GM21390 (cell line): ENCODE results near the gene PRKN.

Experiments used
- ATAC-seq: cut with Tn5 transposase; IDR thresholded peaks from one replicate; pipeline ENCODE4 v1.9.1; 2021; ENCODE audit not compliant: unreplicated experiment

Gene PRKN

DNA sequence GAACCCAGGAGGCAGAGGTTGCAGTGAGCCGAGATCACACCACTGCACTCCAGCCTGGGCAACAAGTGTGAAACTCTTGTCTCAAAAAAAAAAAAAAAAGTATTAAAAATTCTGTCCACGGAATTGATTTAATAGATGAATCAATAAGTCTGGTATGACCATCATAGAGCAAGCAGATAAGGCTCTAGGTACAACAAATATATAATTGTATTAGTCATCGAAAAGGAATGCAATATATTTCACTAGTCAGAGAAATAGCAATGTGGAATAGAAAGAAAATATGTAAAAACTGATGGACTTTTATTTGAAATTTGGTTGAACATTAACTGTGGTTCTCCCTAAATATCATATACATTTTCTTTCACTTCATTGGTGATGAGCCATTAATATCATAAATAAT is 976.9 kb downstream of the PRKN start:
- no peak for ATAC-seq

DNA sequence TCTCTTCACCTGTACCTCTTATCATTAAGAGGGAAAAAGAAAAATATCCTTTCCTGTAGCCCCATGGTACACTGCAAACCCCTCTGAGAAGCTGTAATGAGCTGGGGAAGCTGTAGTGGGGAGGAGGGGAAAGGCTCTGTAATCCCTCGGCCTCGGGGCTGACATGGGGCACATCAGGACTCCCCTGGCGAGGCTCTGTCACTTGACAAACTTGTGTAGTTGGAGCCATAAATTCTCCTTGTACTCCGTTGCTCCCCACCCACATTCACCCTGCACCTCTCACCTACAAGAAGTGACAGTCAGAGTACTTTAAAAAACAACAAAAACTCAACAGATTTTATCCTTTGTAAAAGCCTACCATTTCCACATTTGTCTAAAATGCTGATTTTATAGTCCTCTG is 978.0 kb downstream of the PRKN start:
- no peak for ATAC-seq

DNA sequence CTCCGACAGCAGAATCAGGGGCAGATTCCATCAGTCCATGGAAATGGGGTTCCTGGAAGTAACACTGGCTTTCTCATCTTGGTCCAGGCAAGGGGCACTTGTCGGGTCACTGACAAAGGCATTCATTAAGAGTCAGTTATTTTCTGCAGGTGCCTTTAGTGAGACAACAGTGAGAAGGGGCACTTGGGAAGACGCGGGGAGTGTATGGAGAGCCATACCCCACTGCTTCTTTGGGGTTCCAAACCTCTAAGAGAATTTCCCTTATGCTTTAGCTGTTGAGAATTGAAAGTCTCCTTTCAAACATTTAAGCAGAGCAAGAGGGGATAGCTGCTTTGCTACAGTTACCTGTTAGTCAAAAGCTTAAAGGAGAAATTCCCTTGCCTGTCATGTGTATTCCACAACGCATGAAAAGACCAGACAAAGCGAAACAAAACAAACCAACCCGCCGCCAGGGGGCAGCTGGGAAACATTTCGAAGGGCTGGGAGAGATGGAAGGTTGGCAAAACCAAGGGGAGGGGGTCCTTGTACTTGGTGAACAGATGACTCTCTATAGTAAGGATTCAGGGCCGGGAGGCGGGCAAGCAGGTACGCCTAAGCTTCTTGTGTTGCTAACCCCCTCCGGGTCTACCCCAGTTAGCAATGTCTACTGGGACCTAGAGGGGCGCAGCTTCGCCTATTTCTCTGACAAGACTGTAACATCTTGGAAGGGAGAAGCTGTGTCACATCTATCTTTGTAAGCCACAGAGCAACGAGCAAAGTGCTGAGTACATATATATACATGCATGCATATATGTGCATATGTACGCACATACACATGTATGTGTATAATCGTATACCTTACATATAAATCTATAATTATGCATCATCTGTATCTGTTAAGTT is 978.8 kb downstream of the PRKN start:
- ATAC-seq = no peak

DNA sequence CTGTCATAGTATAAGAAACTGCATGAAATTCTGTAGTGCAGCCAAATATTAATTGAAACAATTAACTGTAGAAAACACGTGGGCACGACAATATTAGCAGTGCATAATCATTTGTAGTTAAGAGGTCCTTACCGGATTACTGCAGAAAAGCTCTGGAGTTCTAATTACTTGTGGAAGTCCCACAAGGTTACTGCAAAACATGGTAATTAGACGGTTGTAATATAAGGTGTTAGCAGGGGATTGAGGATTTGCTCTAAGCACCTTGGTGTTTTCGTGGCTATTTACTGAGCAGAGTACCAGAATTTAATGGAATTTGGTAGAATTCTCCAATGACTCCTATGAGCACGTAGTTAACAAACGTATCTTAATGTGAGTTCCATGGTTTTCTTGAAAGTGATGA is 980.1 kb downstream of the PRKN start:
- ATAC-seq = no peak

DNA sequence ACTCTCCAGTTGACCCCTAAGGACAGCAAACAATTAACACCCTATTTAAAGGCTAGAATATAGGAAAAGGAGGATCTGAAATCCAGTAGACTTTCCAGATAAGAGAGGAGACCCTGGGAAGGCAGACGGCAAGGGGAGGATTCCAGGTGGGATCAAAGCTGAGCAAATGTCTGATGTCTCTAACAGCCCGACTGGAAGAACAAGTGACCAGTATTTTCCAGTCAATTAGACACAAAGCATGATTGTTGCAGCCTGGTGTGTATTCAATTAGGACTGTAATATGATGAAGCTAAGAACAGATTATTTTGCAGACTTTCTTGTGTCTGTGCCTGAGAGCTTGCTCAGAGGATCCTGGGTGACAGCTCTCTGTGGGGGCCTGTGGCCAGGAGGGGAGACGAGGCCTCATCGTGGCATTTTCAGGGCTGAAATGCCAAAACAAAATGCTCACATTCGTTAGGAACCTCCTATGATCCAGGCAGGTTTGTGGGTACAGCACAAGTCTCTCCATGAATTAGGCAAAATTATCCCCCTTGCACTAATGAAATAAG is 981.9 kb downstream of the PRKN start:
- ATAC-seq = no peak

DNA sequence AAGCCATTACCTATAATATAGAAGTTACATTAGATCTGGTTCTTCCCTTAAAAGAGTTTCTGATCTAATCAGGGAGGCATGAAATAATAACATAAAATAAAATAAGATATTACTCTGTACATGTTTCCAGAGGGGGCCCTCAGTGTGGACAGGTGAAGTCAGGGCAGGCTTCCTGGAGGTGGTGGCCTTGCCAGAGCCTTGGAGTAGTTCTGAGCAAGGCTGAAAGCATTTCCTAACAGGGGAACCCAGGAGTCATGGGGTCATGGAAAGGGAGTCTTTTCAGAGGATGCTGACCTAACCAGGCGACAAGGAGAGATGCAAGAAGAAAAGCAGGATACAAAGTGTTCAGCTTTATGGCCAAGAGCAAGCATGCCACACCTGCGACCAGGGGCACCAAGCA is 982.4 kb downstream of the PRKN start:
- ATAC-seq = no peak

DNA sequence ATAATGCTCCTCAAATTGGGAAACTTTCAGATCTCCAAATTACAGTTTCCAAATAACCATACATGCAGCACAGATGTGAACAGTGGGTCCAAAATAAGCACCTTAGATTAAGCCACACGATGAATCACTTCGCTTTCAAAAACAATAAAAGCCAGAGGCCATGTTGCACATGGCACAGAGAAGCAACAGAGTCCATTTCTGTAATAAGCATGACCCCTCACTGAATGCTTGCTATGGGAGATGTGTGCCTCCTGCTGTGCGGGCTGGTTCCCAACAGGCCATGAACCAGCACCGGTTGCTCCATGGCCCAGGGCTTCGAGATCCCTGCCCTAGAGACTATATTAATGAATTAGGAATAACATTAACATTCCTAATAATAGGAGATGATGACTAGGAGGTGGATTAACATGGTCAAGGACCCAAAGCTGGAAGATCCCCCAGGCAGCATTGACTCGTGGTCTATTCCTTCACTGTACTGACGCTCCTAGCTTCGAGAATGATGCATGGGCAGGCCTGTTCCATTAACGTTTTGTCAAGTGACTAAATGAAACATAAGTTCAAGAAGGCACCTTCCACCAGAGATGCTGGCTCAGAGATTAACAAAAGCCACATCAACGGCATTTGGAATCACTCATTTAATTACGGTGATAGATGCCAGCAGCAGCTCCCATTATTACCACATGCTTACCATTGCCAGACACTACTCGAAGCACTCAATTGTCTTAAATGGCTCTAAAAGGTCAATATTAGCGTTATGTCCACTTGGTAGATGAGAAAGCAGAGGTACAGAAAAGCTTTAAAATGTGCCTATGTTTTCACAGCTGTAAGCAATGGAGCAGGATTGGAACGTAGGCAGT is 983.1 kb downstream of the PRKN start:
- no peak for ATAC-seq

DNA sequence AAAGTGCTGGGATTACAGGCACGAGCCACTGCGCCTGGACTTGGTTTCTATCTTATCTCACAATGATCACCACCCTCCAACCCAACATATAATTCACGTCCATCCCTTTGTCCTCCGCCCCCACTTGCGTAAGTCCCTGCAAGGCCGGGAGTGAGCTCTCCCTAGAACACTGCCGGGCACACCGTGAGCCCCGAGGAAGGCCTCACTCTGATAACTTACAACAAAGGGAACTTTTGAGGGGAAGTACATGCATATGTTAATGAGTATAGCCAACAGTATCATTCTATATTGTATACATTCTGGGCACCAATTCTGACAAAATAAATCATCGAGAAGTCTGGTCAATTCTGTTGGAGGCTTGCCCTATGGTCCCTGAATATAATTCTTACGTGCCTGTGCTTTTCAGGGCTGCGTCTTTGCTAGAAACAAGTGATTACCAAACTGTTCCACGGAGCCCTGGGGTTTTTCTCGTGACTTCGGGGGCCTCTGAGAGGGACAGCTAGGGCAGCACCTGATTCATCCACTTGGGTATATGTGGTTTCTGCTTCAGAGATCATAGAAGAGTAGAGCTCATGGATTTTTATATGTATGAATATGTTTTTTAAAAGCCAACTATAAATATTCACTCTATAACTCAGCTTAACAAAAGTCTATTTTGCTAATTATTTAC is 983.9 kb downstream of the PRKN start:
- no peak for ATAC-seq

DNA sequence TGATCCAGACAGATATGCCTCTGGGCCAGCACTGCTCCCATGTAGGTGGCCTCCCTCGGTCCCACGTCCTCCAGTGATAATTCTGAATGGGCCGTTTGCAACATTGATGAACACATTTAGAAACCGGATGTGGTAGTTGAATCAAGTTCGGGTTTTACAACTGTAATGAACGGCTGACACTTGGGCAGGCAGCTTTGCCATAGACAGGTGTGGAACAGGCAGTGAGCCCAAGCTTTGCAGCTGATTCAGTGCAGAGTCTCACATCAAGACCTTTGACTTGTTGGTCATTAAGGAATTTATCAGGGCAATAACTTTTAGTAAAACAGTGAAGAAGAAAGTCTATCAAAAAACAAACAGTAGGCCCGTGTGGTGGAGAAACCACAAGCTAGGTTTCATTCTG is 987.1 kb downstream of the PRKN start:
- no peak for ATAC-seq

DNA sequence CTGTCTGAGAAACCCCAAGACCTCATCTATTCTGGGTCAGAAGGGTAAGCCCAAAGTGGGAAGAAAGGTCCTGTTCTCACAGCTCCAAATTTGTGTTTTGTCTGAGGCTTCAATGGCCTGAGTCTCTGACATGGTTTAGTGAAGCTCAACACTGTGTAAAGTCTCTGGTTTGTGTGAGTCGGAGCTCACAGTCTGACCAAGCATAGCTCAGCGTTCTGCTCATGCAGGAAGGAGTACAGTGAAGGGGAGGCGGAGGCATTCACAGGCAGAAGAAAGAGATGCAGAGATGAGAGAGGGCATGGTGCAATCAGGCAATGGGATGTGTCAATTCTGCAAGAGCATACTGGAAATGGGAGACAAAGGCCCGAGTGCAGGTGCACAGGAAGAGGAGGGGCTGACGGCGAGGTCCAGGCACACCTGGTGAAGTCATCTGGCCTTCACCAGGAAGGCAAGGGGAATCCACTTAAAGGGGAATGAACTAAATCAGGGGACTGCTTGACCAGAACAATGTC is 990.7 kb downstream of the PRKN start:
- ATAC-seq = no peak

DNA sequence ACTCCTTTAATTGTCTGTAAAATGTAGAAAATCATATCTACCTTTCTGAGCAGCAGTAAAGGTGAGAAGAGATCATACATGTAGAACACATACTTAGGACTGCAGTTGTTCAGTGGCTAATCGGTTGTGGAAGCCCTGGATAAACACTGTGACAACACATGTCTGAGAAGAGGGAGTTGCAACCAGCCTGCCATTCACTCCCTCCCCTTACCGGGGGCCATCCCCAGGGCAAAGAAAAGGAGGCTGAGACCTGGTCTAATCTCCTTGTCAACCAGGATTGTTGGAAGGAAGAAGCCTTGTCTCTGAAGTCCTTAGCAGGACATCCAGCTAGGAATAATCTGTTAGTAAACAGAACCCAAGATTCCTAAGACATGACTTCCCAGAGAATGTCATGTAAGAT is 991.2 kb downstream of the PRKN start:
- no peak for ATAC-seq

DNA sequence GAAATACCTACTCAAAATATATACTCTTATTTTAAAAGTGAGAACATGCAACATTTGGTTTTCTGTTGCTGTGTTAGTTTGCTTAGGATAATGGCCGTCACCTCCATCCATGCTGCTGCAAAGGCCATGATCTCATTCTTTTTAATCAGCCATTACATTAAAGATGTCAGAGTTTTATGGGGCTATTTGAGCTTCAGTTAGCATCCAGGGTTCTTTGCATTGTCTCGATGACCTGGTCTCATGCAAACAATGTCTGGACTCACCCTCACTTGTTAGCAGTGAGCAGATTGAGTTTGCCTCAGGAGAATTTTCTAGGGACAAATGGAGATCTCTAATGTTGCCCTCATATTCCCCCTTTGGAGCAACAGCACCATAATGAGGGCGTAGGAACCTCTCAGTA is 995.0 kb downstream of the PRKN start:
- ATAC-seq = no peak

DNA sequence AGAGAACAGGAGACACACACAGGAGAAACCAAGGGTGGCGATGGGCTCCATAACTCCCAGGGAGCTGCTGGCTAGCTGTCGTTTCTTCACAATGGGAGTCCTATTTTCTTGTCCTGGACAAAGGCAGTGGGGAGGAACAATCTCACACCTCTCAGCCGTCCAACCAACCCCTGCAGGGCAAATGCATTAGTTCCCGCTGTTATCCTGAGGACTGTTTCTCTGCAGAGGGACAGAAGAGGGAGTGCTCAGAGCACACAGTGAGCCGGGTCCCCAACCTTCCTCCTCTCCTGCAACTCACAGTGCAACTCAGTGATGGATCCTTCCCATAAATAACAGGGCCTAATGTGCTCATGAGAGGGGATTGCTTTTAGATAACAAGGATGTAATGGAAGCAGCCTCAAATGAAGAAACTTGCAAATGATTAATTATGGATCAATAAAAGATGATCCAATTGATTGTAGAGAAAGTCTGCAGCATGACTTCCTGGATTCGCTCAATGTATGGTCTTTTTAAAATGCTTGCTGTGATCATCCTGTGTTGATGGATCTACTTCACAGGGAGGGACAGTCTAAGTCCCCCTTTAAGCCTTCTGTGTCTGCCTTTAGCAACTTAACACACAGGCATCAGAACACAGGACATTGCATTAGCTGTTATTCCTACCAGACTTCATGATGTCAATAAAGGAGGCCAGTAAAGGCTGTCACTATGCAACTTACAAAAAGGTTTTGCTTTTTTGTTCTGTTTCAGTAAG is 1000.3 kb downstream of the PRKN start:
- ATAC-seq = no peak

DNA sequence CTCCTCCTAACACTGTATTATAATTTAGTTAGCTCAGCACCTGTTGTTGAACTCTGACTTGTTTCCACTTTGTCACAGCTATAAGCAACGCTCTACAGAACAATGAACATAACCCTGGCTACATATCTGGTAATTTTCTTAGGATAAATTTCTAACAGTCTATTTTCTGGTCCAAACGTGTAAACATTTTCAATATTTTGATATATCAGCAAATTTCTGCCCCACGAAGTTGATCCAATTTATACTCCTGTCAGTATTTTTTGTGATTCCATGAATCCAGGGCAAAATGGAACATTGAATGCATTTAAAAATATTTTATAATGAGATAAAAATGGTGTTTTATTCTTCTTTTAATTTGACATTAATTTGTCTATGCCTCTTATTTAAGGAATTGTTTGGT is 1005.2 kb downstream of the PRKN start:
- no peak for ATAC-seq

DNA sequence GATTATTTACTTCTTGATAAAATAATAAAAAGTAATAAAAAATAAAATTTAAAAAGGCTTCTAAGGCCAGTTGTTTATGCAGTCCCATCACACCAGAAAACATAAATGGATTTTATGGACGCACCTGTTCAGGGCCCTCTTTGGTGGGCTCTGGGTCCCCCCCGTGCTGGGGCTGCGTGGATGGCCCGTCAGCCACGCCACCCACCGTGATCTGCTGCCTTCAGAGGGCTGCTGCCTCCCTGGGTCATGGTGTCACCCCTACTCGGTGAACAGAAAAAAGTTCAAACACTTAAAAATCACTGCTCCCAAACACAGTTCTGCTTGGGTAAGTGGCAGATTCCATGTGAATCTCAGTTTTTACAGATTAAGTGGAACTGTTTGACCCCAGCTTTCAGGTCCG is 1006.1 kb downstream of the PRKN start:
- ATAC-seq = no peak

DNA sequence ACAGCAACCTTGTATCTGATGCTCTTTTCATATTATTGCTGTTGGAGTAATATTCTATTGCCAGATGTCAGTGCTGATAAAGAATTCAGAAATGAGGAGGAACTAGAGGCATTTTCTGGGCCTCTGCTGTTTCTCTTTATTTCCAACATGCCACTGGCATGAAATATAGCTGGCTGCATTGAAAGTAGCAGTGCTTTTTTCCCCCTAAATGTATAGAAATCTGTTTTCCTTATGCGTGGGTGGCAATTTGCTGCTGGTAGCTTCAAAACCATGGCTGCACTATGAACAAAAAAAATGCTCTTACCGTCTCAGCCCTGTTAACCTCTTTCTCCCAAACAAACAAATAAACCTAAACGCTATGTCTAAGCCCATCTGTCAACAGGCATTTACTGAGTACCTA is 1011.4 kb downstream of the PRKN start:
- no peak for ATAC-seq

DNA sequence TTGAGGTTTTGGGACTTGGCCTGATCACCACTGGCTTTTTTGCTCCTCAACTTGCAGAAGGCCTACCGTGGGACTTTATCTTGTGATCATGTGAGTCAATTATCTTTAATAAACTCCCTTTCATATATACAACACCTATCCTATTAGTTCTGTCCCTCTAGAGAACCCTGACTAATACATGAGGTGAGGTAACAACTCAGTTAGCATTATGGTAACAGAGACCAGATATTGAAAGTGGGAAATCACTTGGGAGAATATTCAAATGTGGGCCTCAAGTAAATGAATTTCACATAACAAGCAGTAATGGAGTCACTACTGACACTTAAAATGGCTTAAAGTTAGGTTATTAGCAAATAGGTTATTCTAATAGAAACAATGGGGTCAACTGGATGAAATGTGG is 1015.6 kb downstream of the PRKN start:
- ATAC-seq = no peak

DNA sequence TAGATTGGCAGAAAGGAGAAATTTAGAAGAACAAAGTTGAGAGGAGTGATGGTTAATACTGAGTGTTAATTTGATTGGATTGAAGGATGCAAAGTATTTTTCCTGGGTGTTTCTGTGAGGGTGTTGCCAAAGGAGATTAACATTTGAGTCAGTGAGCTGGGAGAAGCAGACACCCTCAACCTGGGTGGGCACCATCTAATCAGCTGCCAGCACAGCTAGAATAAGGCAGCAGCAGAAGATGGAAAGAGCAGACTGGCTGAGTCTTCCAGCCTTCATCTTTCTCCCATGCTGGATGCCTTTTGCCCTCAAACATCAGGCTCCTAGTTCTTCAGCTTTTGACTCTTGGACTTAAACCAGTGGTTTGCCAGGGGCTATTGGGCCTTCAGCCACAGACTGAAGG is 1016.1 kb downstream of the PRKN start:
- ATAC-seq = no peak

DNA sequence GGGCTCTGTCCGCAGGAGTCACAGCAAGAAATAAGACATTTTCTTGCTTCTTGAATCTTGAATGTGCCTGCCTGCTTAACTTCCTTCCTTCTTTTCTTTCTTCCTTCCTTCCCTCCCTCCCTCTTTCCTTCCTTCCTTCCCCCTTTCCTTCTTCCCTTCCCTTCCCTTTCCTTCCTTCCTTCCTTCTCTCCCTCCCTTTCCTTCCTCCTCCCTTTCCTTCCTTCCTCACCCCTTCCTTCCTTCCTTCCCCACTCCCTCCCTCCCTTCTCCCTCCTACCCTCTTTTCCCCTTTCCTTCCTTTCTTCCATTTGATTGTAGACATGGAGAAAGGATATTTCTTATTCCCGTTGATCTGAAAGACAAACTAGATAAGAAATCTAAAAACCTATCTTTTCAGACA is 1016.9 kb downstream of the PRKN start:
- no peak for ATAC-seq

DNA sequence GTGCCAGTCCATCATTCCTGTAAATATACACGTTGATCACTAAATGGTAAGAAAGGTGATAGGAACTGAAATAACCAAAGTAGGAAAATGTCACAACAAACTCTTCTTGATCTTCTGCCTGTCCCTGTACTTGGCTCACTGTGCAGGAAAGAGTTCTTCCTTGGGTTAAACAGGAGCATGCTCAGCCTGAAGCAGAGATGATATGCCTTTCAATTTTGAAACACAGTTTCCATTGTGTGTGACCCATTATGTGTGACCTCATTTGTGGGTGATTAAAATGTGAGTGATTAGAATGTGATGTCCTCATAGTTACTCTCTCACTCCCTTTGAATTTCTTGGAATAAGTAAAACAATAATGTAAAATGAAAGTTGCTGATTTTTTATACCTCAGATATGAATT is 1026.5 kb downstream of the PRKN start:
- ATAC-seq = no peak

DNA sequence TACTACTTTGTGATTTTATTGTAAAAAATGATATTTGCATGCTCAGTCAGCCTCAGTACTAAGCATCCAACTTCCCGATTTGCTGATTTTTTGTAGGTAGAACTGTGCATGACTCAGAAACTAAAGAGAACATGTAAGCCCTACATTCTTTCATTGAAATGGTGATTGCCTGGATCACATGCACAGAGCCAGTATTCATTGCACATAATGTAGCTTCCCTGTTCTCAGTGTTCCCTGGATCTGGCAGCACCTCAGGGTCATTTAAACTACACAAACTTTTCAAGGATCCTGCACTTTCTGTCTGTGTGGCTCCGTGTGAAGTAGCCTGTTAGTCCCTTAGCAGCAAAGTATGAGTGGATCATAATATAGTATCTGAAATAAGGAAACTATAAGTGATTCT is 1030.8 kb downstream of the PRKN start:
- no peak for ATAC-seq
